Effector CD4-positive, alpha-beta T cell (primary cell): ENCODE results near the gene MUL1.

Source experiments
- DNase-seq: peaks from one replicate; pipeline ENCODE4 v3.0.0-alpha.2; 2020

MUL1 gene

DNA sequence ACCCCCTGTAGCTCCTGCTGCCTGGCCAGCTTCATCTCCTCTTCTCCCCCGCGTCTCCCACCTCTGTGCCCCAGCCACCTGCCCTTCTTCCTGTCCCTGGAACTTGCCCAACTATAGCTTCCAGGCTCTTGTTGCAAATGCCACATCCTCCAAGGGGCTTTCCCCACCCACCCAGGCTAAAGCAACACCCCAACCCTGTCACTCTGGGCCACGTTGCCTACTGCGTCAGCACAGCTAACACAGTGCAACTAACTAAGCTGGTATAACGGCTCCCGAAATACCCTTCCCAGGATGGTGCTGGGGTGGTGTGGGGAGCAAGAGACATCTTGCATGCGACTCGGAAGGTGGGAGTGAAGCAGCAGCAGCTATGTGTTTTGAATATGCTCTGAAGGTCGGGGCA, 41.7 kb downstream of the MUL1 start:
- DNase-seq = no peak

DNA sequence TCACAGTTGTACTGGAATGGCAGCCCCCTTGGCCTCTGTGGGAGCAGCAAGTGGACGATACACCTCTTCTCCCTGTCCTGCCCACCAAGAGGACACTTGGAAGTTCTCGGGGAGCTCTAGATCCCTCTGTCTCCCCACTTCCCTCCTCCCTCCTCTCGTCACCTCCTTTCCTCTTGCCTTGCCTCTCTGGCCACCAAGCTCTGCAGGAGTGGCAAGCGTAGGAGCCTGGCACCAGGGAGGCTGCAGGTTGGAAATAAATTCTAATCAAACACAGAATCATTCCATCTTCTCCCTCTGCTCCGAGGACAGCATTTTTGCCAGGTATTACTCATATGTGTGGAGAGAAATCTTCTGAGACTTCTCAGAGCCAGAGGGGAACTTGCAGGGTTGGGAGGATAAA, 42.8 kb downstream of the MUL1 start:
- no peak for DNase-seq

DNA sequence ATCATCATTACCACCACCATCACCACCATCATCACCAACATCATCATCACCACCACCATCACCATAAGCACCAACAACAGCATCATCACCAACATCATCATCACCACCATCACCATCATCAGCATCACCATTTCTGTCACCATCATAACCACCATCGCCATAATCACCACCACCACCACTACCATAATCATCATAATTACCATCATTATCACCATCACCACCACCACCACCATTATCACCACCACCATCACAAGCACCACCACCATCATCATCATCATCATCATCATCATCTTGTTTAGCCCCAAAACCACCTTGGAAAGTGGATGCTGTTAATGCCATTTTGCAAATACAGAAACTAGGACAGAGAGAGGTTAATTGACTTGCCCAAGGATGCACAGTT, 44.4 kb downstream of the MUL1 start:
- DNase-seq = no peak

DNA sequence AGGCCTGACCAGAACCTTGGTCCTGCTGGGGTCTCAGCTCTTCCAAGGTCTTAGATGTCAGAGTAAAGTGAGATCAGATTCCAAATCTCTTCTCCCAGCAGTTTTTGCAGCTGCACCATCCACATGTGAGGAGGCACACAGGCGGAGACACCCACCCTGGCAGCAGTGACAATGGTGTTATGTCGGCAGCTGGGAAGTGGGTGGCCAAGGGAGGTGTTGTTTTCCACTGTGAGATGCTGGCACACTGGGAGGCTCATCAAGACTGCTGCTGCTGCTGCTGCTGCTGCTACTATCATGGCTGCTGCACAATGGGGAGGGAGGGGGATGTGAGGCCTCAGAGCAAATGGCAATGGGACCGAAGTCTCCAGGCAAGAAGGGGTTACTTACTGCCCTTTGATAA, 45.6 kb downstream of the MUL1 start:
- no peak for DNase-seq

DNA sequence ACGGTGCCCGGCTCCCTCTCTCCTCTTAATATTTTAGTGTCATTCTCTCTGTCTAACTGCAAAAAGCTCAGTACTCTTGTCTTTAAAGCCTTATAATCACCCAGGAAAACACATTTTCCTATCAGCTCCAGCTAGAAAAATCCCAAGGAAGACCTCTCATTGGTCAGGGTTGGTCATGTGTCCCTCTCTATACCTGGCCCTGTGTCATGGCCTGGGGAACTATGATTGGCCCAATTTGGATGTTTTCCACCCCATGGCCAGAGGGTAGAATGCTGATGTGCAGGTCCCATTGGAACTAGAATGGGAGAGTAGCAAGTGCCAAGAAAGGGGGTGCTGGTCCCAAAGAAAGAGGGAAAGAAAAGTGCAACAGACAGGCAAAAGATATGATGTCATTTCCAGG, 49.2 kb downstream of the MUL1 start:
- DNase-seq = no peak

DNA sequence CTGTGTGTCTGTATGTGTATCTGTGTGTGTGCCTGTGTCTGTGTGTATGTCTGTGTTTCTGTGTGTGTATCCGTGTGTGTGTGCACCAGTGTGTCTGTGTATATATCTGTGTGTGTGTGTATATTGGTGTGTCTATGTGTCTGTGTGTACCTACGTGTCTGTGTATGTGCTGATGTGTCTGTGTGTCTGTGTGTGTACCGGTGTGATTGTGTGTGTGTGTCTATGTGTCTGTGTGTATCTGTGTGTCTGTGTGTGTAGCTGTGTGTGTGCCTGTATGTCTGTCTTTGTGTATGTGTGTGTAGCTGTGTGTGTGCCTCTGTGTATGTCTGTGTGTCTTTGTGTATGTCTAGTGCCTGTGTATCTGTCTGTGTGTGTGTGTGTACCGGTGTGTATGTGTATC, 53.9 kb downstream of the MUL1 start:
- no peak for DNase-seq

DNA sequence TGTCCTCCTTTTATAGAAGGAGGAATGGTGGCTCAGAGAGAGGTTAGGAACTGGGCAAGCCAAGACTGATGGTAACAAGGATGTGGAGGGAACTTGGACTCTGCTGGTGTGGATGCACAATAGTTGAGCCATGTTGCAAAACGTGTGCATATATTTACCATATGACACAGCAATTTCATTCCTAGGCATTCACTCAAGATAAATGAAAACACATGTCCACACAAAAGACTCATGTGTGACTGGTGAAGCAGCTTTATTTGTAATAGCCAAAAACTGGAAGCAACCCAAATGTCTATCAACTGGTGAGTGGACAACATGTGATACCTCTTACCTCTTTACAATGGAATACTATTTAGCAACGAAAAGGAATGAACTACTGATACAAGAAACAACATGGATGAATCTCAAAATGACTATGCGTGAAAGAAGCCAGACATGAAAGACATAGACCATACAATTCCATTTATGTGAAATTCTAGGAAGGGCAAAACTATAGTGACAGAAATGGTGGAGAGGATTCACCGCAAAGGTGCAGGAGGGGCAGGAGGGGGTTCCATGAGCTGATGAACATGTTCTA, 58.1 kb downstream of the MUL1 start:
- DNase-seq = no peak
